Epithelial cell of esophagus (primary cell): ENCODE measurements around the gene SCN8A.

Experiments
- DNase-seq: peaks from one replicate; pipeline ENCODE4 v3.0.0; 2010; ENCODE audit warnings: low read depth
- H3K4me3 ChIP-seq: 2 replicates; pipeline ENCODE4 v1.5.1; 2011; ENCODE audit warnings: mild to moderate bottlenecking, low read length, control low read depth
- CTCF ChIP-seq: IDR thresholded peaks from 2 replicates; pipeline ENCODE4 v1.5.1; 2011; ENCODE audit warnings: low read depth, mild to moderate bottlenecking, low read length, control low read depth, inconsistent platforms; ENCODE audit not compliant: insufficient read depth; ENCODE audit errors: missing control alignments

Gene SCN8A

GRCh38 chr12:51832354-51833107 lies 241.5 kb downstream of the SCN8A start:
- DNase-seq = no peak
- TF ChIP-seq CTCF = no peak
- H3K4me3 ChIP-seq = no peak overlapping the region

GRCh38 chr12:51833448-51834227 lies 242.6 kb downstream of the SCN8A start:
- DNase-seq = no peak
- TF ChIP-seq CTCF = no peak
- H3K4me3 ChIP-seq = no peak overlapping the region

- TF ChIP-seq CTCF = no peak
- no peak overlapping the region for H3K4me3 ChIP-seq
- DNase-seq = no peak
Measured at GRCh38 chr12:51834411-51834810, 243.4 kb downstream of the SCN8A start.

GRCh38 chr12:51836041-51836826 lies 245.2 kb downstream of the SCN8A start:
- peak; percentile 57 for DNase-seq
- H3K4me3 ChIP-seq = no peak overlapping the region
- no peak for TF ChIP-seq CTCF

GRCh38 chr12:51836827-51837173 lies 245.8 kb downstream of the SCN8A start:
- DNase-seq = no peak
- no peak for TF ChIP-seq CTCF
- H3K4me3 ChIP-seq = no peak overlapping the region

- H3K4me3 ChIP-seq = no peak overlapping the region
- no peak for TF ChIP-seq CTCF
- DNase-seq = no peak
Measured at GRCh38 chr12:51837286-51837685, 246.3 kb downstream of the SCN8A start.
